IMR-90 (cell line): ENCODE measurements around the gene CHST5. TPM values are rescaled to one million over a fixed set of nuclear protein-coding genes. Genes with fewer than 3 reads are reported as not detected.

ENCODE experiments used
- ATAC-seq: fragments of 200-7000 bp; cut with Tn5 transposase; 2 replicates; pipeline ENCODE4 v1.9.1; 2020; ENCODE audit warnings: low read depth, mild to moderate bottlenecking, moderate library complexity
- BruUV-seq: library from RNA; stranded (reverse); fragments of 400-500 nt; replicated peaks from 2 replicates; lab custom pipeline; 2021; lab: Mats Ljungman, UMichigan
- CTCF ChIA-PET: fragments of 300-600 bp; formaldehyde crosslinking; extraction: SDS; loops from one replicate; lab custom pipeline; 2021; ENCODE audit warnings: antibody characterized with exemption; lab: Yijun Ruan, JAX
- POLR2A ChIA-PET: fragments of 300-600 bp; sonication (Branson Sonifier 250); formaldehyde crosslinking; loops from one replicate; lab custom pipeline; 2022; ENCODE audit warnings: antibody characterized with exemption; ENCODE audit not compliant: unreplicated experiment; lab: Charles Lee
- DNase-seq: peaks from one replicate; pipeline ENCODE4 v3.0.0; 2013
- H2AFZ ChIP-seq: replicated peaks from 2 replicates; pipeline ENCODE3; 2013; ENCODE audit warnings: low read length, mild to moderate bottlenecking; ENCODE audit not compliant: poor library complexity
- H2AK5ac ChIP-seq: 2 replicates; pipeline ENCODE4 v1.6.1; 2013; ENCODE audit warnings: low read depth, low read length, inconsistent platforms
- H2AK9ac ChIP-seq: replicated peaks from 2 replicates; pipeline ENCODE3; 2013; ENCODE audit warnings: mild to moderate bottlenecking, low read depth, low read length, moderate library complexity; ENCODE audit not compliant: poor library complexity
- H2BK120ac ChIP-seq: 2 replicates; pipeline ENCODE4 v1.6.1; 2013; ENCODE audit warnings: low read depth, low read length, inconsistent platforms
- H2BK15ac ChIP-seq: 3 replicates; pipeline ENCODE4 v1.6.1; 2013; ENCODE audit warnings: low read depth, low read length, inconsistent platforms
- H2BK20ac ChIP-seq: 2 replicates; pipeline ENCODE4 v1.6.1; 2013; ENCODE audit warnings: low read depth, mild to moderate bottlenecking, inconsistent platforms, low read length, moderate library complexity
- H2BK5ac ChIP-seq: 2 replicates; pipeline ENCODE4 v1.6.1; 2013; ENCODE audit warnings: mild to moderate bottlenecking, low read depth, low read length, inconsistent platforms; ENCODE audit not compliant: poor library complexity, severe bottlenecking
- H3K14ac ChIP-seq: replicated peaks from 2 replicates; pipeline ENCODE4 v1.6.1; 2013; ENCODE audit warnings: low read depth, low read length, inconsistent platforms
- H3K18ac ChIP-seq: 2 replicates; pipeline ENCODE4 v1.6.1; 2013; ENCODE audit warnings: low read depth, low read length, control low read depth
- H3K23ac ChIP-seq: 2 replicates; pipeline ENCODE4 v1.6.1; 2013; ENCODE audit warnings: low read depth, low read length, inconsistent platforms
- H3K27ac ChIP-seq: 2 replicates; pipeline ENCODE4 v1.5.1; 2013; ENCODE audit warnings: mild to moderate bottlenecking, control low read depth, low read length; ENCODE audit not compliant: insufficient read depth
- H3K27me3 ChIP-seq: 2 replicates; pipeline ENCODE4 v1.6.1; 2013; ENCODE audit warnings: low read length; ENCODE audit not compliant: control insufficient read depth, insufficient read depth
- H3K36me3 ChIP-seq: 2 replicates; pipeline ENCODE4 v1.6.1; 2013; ENCODE audit warnings: low read length, mixed read lengths; ENCODE audit not compliant: control insufficient read depth, insufficient read depth
- H3K4ac ChIP-seq: 2 replicates; pipeline ENCODE4 v1.6.1; 2013; ENCODE audit warnings: low read depth, low read length, inconsistent platforms
- H3K4me1 ChIP-seq: 2 replicates; pipeline ENCODE4 v1.6.1; 2013; ENCODE audit warnings: low read length, mixed read lengths; ENCODE audit not compliant: control insufficient read depth, insufficient read depth
- H3K4me2 ChIP-seq: 2 replicates; pipeline ENCODE4 v1.6.1; 2013; ENCODE audit warnings: low read depth, mild to moderate bottlenecking, control low read depth, low read length, moderate library complexity
- H3K4me3 ChIP-seq: 2 replicates; pipeline ENCODE4 v1.5.1; 2013; ENCODE audit warnings: low read depth, mild to moderate bottlenecking, control low read depth, low read length, moderate library complexity; ENCODE audit not compliant: insufficient read depth
- H3K56ac ChIP-seq: 2 replicates; pipeline ENCODE4 v1.6.1; 2013; ENCODE audit warnings: low read length, inconsistent platforms; ENCODE audit not compliant: insufficient read depth; ENCODE audit errors: extremely low read depth
- H3K79me1 ChIP-seq, 2 experiments: 2 replicates each; pipeline ENCODE4 v1.6.1; 2013; ENCODE audit warnings: low read length in 2 of 2, inconsistent platforms in 1 of 2, low read depth in 1 of 2
- H3K9ac ChIP-seq: 2 replicates; pipeline ENCODE4 v1.6.1; 2013; ENCODE audit warnings: low read depth, low read length, control low read depth
- H3K9me1 ChIP-seq: 2 replicates; pipeline ENCODE4 v1.6.1; 2013; ENCODE audit warnings: low read length, inconsistent platforms; ENCODE audit not compliant: insufficient read depth
- H3K9me3 ChIP-seq: 2 replicates; pipeline ENCODE4 v1.6.1; 2013; ENCODE audit warnings: low read length; ENCODE audit not compliant: control insufficient read depth, insufficient read depth
- H4K20me1 ChIP-seq: 2 replicates; pipeline ENCODE4 v1.6.1; 2013; ENCODE audit warnings: low read length, inconsistent platforms; ENCODE audit not compliant: insufficient read depth
- H4K5ac ChIP-seq: 2 replicates; pipeline ENCODE4 v1.6.1; 2013; ENCODE audit warnings: mild to moderate bottlenecking, low read depth, low read length, control low read depth
- H4K8ac ChIP-seq, 2 experiments: 2 replicates each; pipeline ENCODE4 v1.6.1; 2013; ENCODE audit warnings: low read depth in 2 of 2, low read length in 2 of 2, control low read depth in 1 of 2, inconsistent platforms in 1 of 2
- H4K91ac ChIP-seq: 2 replicates; pipeline ENCODE4 v1.6.1; 2013; ENCODE audit warnings: low read depth, low read length, inconsistent platforms; ENCODE audit not compliant: insufficient read depth
- BHLHE40 ChIP-seq: fragments of 150-350 bp; IDR thresholded peaks from 2 replicates; pipeline ENCODE4 v1.6.1; 2016; ENCODE audit warnings: mild to moderate bottlenecking, low read depth, low read length
- MAFK ChIP-seq: IDR thresholded peaks from 2 replicates; pipeline ENCODE4 v1.6.1; 2012; ENCODE audit warnings: low read depth, low read length, improper control_type of control experiment
- MAZ ChIP-seq: IDR thresholded peaks from 2 replicates; pipeline ENCODE4 v1.6.1; 2012; ENCODE audit warnings: low read depth, mild to moderate bottlenecking, low read length, improper control_type of control experiment, moderate library complexity, borderline replicate concordance
- NFE2L2 ChIP-seq: fragments of 150-350 bp; IDR thresholded peaks from 2 replicates; pipeline ENCODE4 v1.6.1; 2016; ENCODE audit warnings: low read depth, mild to moderate bottlenecking, low read length
- POLR2A ChIP-seq: IDR thresholded peaks from 2 replicates; pipeline ENCODE4 v1.6.1; 2012; ENCODE audit warnings: mild to moderate bottlenecking, low read depth, low read length
- RCOR1 ChIP-seq: IDR thresholded peaks from 2 replicates; pipeline ENCODE4 v1.6.1; 2012; ENCODE audit warnings: mild to moderate bottlenecking, low read length, improper control_type of control experiment; ENCODE audit not compliant: insufficient replicate concordance
- RFX5 ChIP-seq: IDR thresholded peaks from 2 replicates; pipeline ENCODE4 v1.8.0; 2012; ENCODE audit warnings: low read depth, mild to moderate bottlenecking, low read length, moderate library complexity
- SMC3 ChIP-seq: fragments of 150-350 bp; IDR thresholded peaks from 2 replicates; pipeline ENCODE4 v1.6.1; 2016; ENCODE audit warnings: low read depth, mild to moderate bottlenecking, antibody characterized with exemption, low read length, moderate library complexity
- WGBS, 2 experiments: methylation state at CpG; one replicate each; pipeline versions ENCODE4 v1.1.5 to v1.1.7; 2013; ENCODE audit warnings: missing lambda C conversion rate in 2 of 2; ENCODE audit not compliant: insufficient read length in 1 of 2; ENCODE audit errors: extremely low coverage in 2 of 2; 5-methylcytosine and 5-hydroxymethylcytosine counted together
- dilution Hi-C: fragments of 300-500 bp; cut with HindIII; formaldehyde crosslinking; loops from one replicate; pipeline ENCODE4 v1.14.3; 2018; ENCODE audit warnings: low sequenced_read_pairs; ENCODE audit not compliant: unreplicated experiment
- in situ Hi-C: fragments of 300-500 bp; cut with MboI; formaldehyde crosslinking; loops from 3 replicates; pipeline ENCODE4 v1.14.3; 2019; ENCODE audit warnings: low sequenced_read_pairs, inconsistent platforms, mixed read lengths
- intact Hi-C: fragments of 100-400 bp; cut with micrococcal nuclease; formaldehyde crosslinking; loops from 2 replicates; pipeline ENCODE4 v1.10.0; 2022
- polyA plus RNA-seq, 3 experiments: library from polyadenylated mRNA; depleted of rRNA; stranded (reverse); fragments of >200 nt; gene quantifications; 2 replicates each; pipeline ENCODE4 v1.2.3, GENCODE V29; 2012; ENCODE audit warnings: low replicate concordance in 1 of 3
- total RNA-seq: library from RNA; depleted of rRNA; stranded (reverse); fragments of >200 nt; gene quantifications from 2 replicates; pipeline ENCODE4 v1.2.3, GENCODE V29; 2012

The CHST5 gene
- total and polyA plus RNA-seq, 2 of the 4 experiments (the other 2 are of a cell fraction): not detected

DNA sequence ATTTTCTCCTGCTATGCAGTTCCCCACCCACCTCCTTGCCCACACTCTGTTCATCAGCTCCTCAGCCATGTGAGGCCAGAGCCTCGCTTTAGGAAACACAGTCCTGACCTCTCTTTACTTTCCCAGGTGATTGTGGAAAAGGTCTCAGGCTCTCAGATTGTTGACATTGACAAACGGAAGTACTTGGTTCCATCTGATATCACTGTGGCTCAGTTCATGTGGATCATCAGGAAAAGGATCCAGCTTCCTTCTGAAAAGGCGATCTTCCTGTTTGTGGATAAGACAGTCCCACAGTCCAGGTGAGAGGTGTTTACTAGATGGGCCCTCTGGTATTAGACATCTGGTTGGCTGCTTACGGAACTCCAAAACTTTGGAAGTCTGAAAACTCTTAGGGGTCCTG, 32.0 kb upstream of the CHST5 start:
- Histone ChIP-seq H3K56ac (no peak overlapping the region), H3K9ac (no peak overlapping the region), H3K27ac (no peak overlapping the region), H4K91ac (no peak overlapping the region), H4K20me1 (peaks cover 20% of the 10 kb centered on the region), H3K14ac (no peak overlapping the region), H3K9me1 (peaks cover 17% of the 10 kb centered on the region), H3K23ac (no peak overlapping the region; the same call in 1 of the 2 replicates), H3K79me1 (peaks cover 31 to 61% of the 10 kb centered on the region in 2 experiments), H2AK9ac (no peak overlapping the region), H3K4me2 (no peak overlapping the region), H3K4me3 (no peak overlapping the region), H2BK15ac (no peak overlapping the region), H2BK20ac (no peak overlapping the region), H3K18ac (no peak overlapping the region), H2BK120ac (no peak overlapping the region), H3K4ac (no peak overlapping the region), H4K8ac (no peak overlapping the region), H3K27me3 (no peaks in the 10 kb centered on the region; the same call in 1 of the 2 replicates), H3K4me1 (peaks cover 6% of the 10 kb centered on the region; the same call in 1 of the 2 replicates), H3K36me3 (peaks cover 41% of the 10 kb centered on the region), H4K5ac (no peak overlapping the region), H2BK5ac (no peak overlapping the region), H2AK5ac (no peak overlapping the region), H3K9me3 (no peaks in the 10 kb centered on the region), H2AFZ (no peak overlapping the region)
- no TSS peak for BruUV-seq
- DNase-seq (no peak), ATAC-seq (no peak)
- in situ Hi-C loops: no loop called here
- no peak for TF ChIP-seq RCOR1
- TF ChIP-seq MAFK: no peak
- no peak for TF ChIP-seq NFE2L2
- no peak for TF ChIP-seq RFX5
- no peak for TF ChIP-seq MAZ
- TF ChIP-seq SMC3: no peak
- TF ChIP-seq POLR2A: no peak
- no peak for TF ChIP-seq BHLHE40
- CTCF ChIA-PET: no interaction called here
- intact Hi-C loops: loop anchor here (5.0 kb wide), 1 partner anchor 96 kb away; no protein-coding TSS in a partner anchor
- POLR2A ChIA-PET: no interaction called here
- dilution Hi-C loops: no loop called here
- WGBS, 2 experiments: 67% methylated on average over 1 of the region's 4 CpGs; no CpG with 5 or more reads in 1 of the 2 experiments
